Gastrocnemius medialis (tissue), 4 donors: Measurements from ENCODE around the gene PHLDA2. TPM values are rescaled to one million over a fixed set of nuclear protein-coding genes. Genes with fewer than 3 reads are reported as not detected.
A peak's percentile ranks its signal among the peaks of the same experiment; 100 is the strongest.

Source experiments
- ATAC-seq, 2 donors: fragments of 150-250 bp; one replicate each; pipeline ENCODE4 v1.9.1; 2016
- DNase-seq, 2 donors: peaks; one replicate each; pipeline ENCODE4 v3.0.0-alpha.2; 2019
- H3K27ac ChIP-seq, 4 donors: fragments of 200-600 bp; sonication (generic); 1 replicate in 1 of 4; 2 replicates in 3 of 4; pipeline ENCODE4 v1.5.1; 2016 to 2018; ENCODE audit warnings: mild to moderate bottlenecking in 2 of 4, moderate library complexity in 1 of 4
- H3K27me3 ChIP-seq, 3 donors: fragments of 200-600 bp; sonication (generic) in 2 of 3; 1 replicate in 1 of 3; 2 replicates in 2 of 3; pipeline versions ENCODE4 v1.5.1 to v1.6.0; 2016 to 2019; ENCODE audit warnings: mild to moderate bottlenecking in 1 of 3, moderate library complexity in 1 of 3
- H3K36me3 ChIP-seq, 2 donors: fragments of 200-600 bp; sonication (generic) in 1 of 2; one replicate each; pipeline ENCODE4 v1.5.1; 2017 to 2018
- H3K4me1 ChIP-seq, 2 donors: fragments of 200-600 bp; sonication (generic) in 1 of 2; one replicate each; pipeline ENCODE4 v1.5.1; 2016 to 2017; ENCODE audit warnings: mild to moderate bottlenecking in 2 of 2
- H3K4me3 ChIP-seq, 4 donors: fragments of 200-600 bp; sonication (generic) in 3 of 4; 1 replicate in 1 of 4; 2 replicates in 3 of 4; pipeline ENCODE4 v1.5.1; 2016 to 2019; ENCODE audit warnings: mild to moderate bottlenecking in 2 of 4
- H3K9me3 ChIP-seq, 3 donors: fragments of 200-600 bp; sonication (generic) in 2 of 3; 1 replicate in 1 of 3; 2 replicates in 2 of 3; pipeline ENCODE4 v1.5.1; 2016 to 2019
- POLR2A ChIP-seq, 2 donors: fragments of 450-650 bp; IDR thresholded peaks; one replicate each; pipeline ENCODE4 v1.6.1; 2017; ENCODE audit warnings: antibody characterized with exemption in 2 of 2, mild to moderate bottlenecking in 2 of 2, moderate library complexity in 2 of 2
- in situ Hi-C, 4 donors: fragments of 200-750 bp; cut with MboI; loops; one replicate each; pipeline versions ENCODE4 v1.15.0 to v1.8.0; 2017; ENCODE audit warnings: low sequenced_read_pairs in 4 of 4
- intact Hi-C: fragments of 100-400 bp; cut with DNase I; formaldehyde crosslinking; loops from one replicate; pipeline ENCODE4 v1.15.1; 2023; ENCODE audit warnings: low total_unique reads
- total RNA-seq, 4 donors: library from RNA; depleted of rRNA; stranded (reverse); fragments of >200 nt; gene quantifications; one replicate each; pipeline versions ENCODE4 v1.1.0 to v1.2.3, GENCODE V29; 2016
- TF ChIP-seq, protein P1 (sequence below), 5 experiments: fragments of 450-650 bp in 3 of 5; fragments of 200-600 bp in 2 of 5; sonication (generic) in 2 of 5; IDR thresholded peaks in 4 of 5; conservative IDR thresholded peaks in 1 of 5; 1 replicate in 4 of 5; 2 replicates in 1 of 5; pipeline ENCODE4 v1.5.1; 2016 to 2019; ENCODE audit warnings: antibody characterized with exemption in 5 of 5, mild to moderate bottlenecking in 3 of 5, moderate library complexity in 3 of 5

PHLDA2 gene
- total RNA-seq, 4 donors from 2014 or later: 1.4 TPM; not detected in 3

DNA sequence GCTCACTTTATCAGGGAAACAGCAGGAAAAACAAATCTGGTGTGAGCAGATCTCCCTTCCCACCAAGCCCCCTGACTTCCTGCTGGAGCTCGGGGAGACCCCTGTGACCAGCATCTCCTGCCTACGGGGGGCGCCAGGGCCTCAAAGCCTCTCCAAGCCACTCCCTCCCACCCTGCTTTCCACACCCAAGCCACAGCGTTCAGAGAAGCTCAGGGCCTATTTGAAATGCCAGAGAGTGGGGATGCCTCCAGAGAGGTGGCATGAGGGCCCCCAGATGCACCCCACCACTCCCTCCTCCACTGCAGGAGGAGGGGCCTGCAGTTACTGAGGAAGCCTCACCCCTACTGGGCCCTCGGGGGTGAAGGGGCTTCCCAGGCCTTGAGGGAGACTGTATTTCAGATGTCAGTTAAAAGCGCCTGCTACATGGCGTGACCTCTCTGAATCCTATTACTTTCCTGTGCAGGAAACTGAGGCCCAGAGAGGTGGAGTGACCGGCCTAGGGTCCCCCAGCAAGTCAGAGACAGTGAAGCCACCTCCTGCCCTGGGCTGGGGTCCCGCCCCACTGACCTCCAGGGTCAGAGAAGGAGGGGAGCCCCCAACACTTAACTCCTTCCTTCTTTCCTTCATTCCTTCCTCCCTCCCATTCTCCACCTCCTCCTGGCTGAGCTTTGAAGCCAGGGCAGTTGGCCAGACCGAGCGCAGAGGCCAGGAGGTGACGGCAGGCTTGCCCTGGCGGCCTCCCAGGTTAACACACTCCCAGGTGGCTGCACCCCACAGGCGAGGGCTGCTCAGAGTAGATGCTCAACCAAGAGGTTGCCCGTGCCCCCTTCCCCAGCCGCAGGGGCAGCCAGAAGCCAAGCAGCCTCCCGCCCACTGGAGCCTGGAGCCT is 37.6 kb downstream of the PHLDA2 start:
- no peaks in the 10 kb centered on the region for H3K9me3 ChIP-seq
- in situ Hi-C loops (loop anchor here in 3 of 4 donors (10.0 to 25.0 kb wide), 3 partner anchors 204 to 467 kb away; partner anchors contain the start of genes KCNQ1OT1 (in 3 of the 3), KCNQ1 (in 1 of the 3) and TRPM5 (in 1 of the 3)), intact Hi-C loops (loop anchor here (1.0 to 10.0 kb wide), 3 partner anchors 359 to 587 kb away; partner anchors contain the start of genes C11orf21 and TSPAN32)
- no peak for DNase-seq
- ATAC-seq: no peak
- H3K4me3 ChIP-seq: peak overlapping the region; percentile 32 to 47 (median 36)
- TF ChIP-seq POLR2A (IDR thresholded peaks at IDR 0.05): no peak
- TF ChIP-seq, protein P1, sequence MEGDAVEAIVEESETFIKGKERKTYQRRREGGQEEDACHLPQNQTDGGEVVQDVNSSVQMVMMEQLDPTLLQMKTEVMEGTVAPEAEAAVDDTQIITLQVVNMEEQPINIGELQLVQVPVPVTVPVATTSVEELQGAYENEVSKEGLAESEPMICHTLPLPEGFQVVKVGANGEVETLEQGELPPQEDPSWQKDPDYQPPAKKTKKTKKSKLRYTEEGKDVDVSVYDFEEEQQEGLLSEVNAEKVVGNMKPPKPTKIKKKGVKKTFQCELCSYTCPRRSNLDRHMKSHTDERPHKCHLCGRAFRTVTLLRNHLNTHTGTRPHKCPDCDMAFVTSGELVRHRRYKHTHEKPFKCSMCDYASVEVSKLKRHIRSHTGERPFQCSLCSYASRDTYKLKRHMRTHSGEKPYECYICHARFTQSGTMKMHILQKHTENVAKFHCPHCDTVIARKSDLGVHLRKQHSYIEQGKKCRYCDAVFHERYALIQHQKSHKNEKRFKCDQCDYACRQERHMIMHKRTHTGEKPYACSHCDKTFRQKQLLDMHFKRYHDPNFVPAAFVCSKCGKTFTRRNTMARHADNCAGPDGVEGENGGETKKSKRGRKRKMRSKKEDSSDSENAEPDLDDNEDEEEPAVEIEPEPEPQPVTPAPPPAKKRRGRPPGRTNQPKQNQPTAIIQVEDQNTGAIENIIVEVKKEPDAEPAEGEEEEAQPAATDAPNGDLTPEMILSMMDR (IDR thresholded peaks at IDR 0.05 in 4 of 5, conservative IDR thresholded peaks at IDR 0.05 in 1 of 5): no peak
- H3K27me3 ChIP-seq: no peaks in the 10 kb centered on the region
- H3K36me3 ChIP-seq: no peaks in the 10 kb centered on the region
- H3K4me1 ChIP-seq: peaks cover 5 to 17% of the 10 kb centered on the region in 2 donors
- peak overlapping the region in 1 of 4 donors; percentile 29 for H3K27ac ChIP-seq

DNA sequence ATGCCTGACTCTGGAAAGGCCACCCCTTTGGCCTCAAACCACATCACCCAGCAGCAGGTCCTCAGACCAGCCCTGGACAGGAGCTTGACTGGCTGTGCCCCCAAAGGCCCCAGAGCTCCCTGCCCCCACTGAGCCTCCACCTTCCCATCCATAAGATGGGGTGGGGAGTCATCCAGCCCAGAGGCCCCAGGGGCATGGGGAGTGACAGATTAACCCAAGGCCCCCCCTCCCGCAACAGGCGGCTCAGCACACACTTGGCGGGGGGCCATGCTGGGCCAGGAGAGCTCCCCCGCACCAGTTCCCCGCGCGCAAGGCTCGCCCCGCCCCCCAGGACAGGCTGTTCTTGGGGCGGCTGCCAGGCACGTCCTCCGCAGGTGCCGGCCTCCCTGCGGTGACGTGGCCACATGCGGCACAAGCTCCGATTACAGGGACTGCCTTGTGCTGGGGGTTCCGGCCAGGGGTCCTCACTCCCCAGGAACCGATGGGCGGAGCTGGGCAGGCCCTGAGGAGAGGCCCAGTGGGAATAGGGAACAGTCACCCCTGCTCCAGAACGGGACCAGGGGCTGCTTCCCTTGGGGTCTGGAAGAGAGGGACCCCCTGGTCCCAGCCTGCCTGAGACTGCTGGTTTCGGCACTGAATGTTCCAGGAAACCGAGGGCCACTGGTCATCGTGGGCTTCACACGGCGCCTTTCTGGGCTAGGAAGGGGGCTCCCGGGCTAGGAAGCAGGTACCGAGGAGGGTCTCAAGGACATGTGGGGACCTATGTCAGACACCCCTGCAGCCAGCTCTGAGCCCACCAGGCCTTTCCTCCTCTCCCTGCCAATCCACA is 38.5 kb downstream of the PHLDA2 start:
- ATAC-seq: no peak
- Histone ChIP-seq H3K4me1 (peaks cover 5 to 19% of the 10 kb centered on the region in 2 donors), H3K9me3 (no peaks in the 10 kb centered on the region), H3K36me3 (no peaks in the 10 kb centered on the region), H3K27ac (no peak overlapping the region), H3K27me3 (no peaks in the 10 kb centered on the region), H3K4me3 (no peak overlapping the region)
- no peak for TF ChIP-seq POLR2A (IDR thresholded peaks at IDR 0.05)
- TF ChIP-seq, protein P1 (IDR thresholded peaks at IDR 0.05 in 4 of 5, conservative IDR thresholded peaks at IDR 0.05 in 1 of 5): no peak
- peak; percentile 33 to 41 for DNase-seq
- intact Hi-C loops: loop anchor here (2.0 to 10.0 kb wide), 2 partner anchors 462 to 586 kb away; partner anchors contain the start of genes C11orf21 and TSPAN32
- in situ Hi-C loops: loop anchor here in 3 of 4 donors (10.0 to 25.0 kb wide), 3 partner anchors 203 to 466 kb away; partner anchors contain the start of genes KCNQ1OT1 (in 3 of the 3), KCNQ1 (in 1 of the 3) and TRPM5 (in 1 of the 3)

DNA sequence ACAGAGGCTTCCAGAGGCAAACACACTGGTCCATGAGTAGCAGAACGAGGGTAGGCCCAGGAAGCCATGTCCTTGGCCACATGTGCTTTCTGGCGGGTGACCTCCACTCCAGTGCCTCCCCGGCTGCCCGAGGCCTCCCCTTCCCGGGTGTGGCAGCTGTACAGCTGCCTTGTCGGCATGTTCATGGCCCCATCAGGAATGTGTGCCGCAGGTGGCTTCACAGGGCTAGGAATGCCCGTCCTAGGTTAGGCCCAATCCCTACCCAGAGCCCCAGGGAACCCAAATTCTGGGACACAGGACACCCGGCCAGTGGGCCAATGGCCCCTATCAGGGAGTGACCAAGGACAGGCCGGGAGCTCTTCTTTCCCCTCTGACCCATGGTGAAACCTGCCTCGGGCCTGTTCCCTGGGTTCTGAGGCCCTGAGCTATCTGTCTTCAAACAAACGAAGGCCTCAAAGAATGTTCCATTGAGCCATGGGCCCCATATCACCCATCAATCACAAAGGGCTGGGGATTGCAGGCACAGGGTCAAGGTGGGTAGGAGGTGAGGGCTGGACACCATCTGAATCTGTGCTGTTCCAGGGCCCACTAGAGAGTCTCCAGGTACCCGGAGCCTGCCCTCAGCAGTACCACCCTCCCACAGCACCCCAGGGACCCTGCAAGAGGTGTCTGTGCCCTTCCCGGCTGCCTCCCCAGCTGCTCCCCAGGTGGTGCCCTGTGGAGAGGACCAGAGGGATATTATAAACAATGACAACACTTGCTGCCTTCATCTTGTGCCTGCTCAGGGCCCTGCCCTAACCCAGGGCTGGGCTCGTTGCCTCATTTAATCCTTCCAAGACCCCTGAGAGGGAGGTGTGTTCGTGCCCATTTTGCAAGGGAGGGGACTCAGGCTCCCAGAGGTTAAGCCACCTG is 39.6 kb downstream of the PHLDA2 start:
- in situ Hi-C loops: loop anchor here (5.0 to 25.0 kb wide), 4 partner anchors 202 to 465 kb away; partner anchors contain the start of genes KCNQ1OT1 (in 3 of the 4), KCNQ1 (in 1 of the 4) and TRPM5 (in 1 of the 4)

More for the DNA sequence above, 39.6 kb downstream of the PHLDA2 start:
- Histone ChIP-seq H3K9me3 (no peaks in the 10 kb centered on the region), H3K36me3 (no peaks in the 10 kb centered on the region), H3K27ac (no peak overlapping the region), H3K27me3 (no peaks in the 10 kb centered on the region), H3K4me3 (no peak overlapping the region), H3K4me1 (peaks cover 5 to 19% of the 10 kb centered on the region in 2 donors)
- no peak for TF ChIP-seq POLR2A (IDR thresholded peaks at IDR 0.05)
- TF ChIP-seq, protein P1 (IDR thresholded peaks at IDR 0.05 in 4 of 5, conservative IDR thresholded peaks at IDR 0.05 in 1 of 5): no peak
- intact Hi-C loops: loop anchor here (2.0 to 10.0 kb wide), 3 partner anchors 461 to 585 kb away; partner anchors contain the start of genes C11orf21 and TSPAN32
- no peak for ATAC-seq
- DNase-seq: no peak
